GM21717 (cell line): ENCODE data around the gene MAP3K8.
"Not testable (repeated sequence)": the region's sequence is repeated elsewhere in the genome, so short reads cannot be mapped to it uniquely, and the experiment has no call there.

Experiments
- ATAC-seq: cut with Tn5 transposase; IDR thresholded peaks from one replicate; pipeline ENCODE4 v1.9.1; 2021; ENCODE audit warnings: mild to moderate bottlenecking, moderate library complexity; ENCODE audit not compliant: unreplicated experiment

Gene MAP3K8

GRCh38 chr10:30443049-30443448, 9.1 kb downstream of the MAP3K8 start:
- no peak for ATAC-seq

DNA sequence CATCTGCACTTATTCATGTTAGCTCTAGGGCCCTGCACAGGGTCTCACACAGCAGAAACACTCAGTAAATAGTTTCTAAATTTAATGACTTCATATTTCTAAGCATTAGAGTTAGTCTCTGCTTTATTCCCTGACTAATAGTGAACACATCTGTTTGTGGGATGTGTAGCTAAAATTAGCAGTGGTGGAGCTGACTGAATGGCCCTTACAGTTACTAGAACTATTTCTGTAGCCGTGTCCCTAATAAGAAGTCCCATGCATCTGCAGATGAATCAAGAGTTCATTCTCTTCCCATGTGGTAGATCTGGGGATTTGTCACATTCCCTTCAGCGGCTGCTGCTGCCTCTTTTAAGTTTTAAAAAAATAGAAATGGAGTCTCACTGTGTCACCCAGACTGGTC, 11.7 kb downstream of the MAP3K8 start:
- no peak for ATAC-seq

DNA sequence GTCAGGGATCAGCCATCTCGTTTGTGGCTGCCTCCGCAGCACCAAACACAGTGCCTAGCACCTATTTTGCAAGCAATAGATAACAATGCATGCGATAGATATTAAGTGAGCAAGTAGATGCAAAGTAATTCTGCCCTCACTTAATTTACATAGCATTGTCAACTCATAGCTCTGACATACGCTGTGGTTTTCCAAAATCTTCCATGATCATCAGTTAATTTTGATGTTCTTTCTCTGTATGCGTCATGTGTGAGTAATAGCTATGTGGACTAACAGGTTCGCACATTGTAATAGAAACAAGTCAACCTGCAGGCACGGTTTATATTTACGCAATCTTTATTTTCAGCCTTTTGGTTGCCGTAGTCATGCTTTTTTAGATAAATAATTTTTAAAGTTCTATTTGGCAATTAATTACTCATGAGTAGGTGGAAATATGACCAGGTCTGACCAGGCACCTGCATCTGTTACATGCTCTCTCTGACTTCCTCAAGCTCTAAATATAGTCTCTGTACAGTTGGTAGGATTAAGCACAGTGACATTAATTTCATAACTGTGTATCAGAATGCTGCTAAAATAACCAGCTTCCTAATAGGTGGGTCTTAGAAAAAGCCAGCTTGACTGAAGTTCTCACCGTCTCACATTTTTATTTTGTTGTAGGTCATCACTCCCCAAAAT, 13.3 kb downstream of the MAP3K8 start:
- ATAC-seq = no peak

GRCh38 chr10:30448092-30448491, 14.1 kb downstream of the MAP3K8 start:
- no peak for ATAC-seq

DNA sequence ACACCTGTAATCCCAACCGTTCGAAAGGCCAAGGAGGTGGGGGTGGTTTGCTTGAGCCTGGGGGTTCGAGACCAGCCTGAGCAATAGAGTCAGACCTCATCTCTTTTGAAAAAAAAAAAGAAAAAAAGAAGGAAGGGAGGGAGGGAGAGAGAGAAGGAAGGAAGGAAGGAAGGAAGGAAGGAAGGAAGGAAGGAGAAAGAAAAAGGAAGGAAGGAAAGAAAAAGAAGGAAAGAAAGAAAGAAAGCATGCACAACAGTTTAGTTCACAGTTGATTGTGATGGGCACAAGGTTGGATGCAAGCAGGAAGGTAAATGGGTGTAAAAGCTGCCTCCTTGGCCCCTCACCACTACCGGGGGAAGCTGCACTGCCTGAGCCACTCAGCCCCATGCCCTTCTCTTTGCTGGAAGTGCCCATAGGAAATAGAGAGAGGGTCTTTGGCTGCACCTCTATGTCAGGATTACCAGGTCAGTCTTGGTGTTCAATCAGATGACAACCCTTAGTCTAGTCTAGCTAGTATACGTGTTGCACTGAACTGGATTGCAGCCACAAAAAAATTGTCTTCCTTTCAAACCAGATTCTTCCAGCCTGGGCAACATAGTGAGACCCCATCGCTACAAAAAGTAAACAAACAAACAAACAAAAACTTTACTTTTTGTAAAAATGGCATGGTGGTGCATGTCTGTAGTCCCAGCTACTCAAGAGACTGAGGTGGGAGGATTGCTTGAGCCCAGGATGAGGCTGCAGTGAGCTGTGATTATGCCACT, 20.0 kb downstream of the MAP3K8 start:
- no peak for ATAC-seq

GRCh38 chr10:30454744-30455510, 20.9 kb downstream of the MAP3K8 start:
- ATAC-seq = no peak

- peak; percentile 53 for ATAC-seq
Measured at GRCh38 chr10:30455816-30456215, 21.8 kb downstream of the MAP3K8 start.

DNA sequence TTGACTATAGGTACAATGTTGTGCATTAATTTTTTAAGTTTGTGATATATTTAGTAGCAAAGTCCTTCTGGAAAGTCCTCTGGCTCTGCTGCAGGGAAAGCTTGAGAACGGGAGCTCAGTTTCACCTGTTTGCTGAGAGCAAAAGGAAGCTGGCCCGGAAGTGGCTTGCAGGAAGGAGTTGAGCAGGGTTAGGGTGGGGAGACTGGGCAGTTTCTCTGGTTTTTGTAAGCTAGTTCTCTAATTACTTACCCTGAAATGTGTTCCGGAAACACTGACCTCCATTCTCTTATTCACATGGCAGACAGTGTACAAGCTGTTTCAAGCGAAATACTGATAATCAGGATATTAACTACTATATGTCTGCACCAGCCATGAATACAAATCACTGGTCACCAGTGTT, 22.3 kb downstream of the MAP3K8 start:
- ATAC-seq = peak; percentile 73

DNA sequence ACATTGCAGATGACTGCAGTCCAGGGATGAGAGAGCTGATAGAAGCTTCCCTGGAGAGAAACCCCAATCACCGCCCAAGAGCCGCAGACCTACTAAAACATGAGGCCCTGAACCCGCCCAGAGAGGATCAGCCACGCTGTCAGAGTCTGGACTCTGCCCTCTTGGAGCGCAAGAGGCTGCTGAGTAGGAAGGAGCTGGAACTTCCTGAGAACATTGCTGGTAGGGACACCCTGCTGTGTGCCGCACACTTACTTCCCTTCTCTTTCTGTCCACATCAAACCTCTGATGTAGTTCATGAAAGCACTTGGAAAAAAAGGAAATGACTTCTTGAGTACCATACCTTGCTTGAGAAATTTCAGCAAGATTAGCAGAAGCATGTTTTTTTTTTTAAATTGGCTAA, 25.3 kb downstream of the MAP3K8 start:
- ATAC-seq = no peak

DNA sequence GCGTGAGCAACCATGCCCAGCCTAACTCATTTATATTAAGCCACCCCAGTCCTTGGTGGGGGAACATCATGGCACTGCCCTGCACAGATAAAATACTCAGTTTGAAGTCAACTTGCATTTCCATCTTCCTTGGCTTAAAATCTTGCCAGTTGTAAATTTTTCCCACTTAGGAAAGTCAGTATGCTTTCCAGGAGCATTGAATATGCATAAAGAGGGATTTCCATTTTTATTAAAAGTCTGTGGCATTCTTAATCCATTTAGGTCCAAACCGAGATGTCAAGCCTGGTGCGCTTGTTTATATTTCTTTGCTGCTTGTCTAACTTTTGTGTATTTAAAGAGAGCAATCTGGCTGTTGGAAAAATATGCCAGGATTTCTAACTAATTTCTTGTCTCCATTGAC, 26.1 kb downstream of the MAP3K8 start:
- ATAC-seq = no peak

DNA sequence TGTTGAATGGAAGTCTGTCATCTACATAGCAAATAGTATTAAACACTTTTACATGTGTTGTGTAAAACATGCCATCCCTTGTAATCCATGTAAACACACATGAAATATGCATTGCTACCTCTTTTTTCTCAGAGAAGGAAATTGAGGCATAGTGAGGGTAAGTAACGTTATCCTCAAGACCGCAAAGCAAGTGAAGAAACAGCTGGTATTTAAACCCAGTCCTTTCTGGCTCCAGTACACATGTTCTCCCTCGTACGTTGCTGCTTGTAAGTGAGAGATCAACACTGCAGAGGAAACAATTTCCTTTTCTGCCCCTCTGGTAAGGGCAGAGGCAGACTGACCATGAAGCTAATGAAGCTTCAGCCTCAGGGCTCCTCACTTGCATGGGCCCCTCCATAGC, 28.5 kb downstream of the MAP3K8 start:
- ATAC-seq = no peak

- no peak for ATAC-seq
Measured at GRCh38 chr10:30463944-30464451, 30.0 kb downstream of the MAP3K8 start.

GRCh38 chr10:30464675-30465074, 30.7 kb downstream of the MAP3K8 start:
- no peak for ATAC-seq

- no peak for ATAC-seq
Measured at GRCh38 chr10:30466445-30466844, 32.5 kb downstream of the MAP3K8 start.

DNA sequence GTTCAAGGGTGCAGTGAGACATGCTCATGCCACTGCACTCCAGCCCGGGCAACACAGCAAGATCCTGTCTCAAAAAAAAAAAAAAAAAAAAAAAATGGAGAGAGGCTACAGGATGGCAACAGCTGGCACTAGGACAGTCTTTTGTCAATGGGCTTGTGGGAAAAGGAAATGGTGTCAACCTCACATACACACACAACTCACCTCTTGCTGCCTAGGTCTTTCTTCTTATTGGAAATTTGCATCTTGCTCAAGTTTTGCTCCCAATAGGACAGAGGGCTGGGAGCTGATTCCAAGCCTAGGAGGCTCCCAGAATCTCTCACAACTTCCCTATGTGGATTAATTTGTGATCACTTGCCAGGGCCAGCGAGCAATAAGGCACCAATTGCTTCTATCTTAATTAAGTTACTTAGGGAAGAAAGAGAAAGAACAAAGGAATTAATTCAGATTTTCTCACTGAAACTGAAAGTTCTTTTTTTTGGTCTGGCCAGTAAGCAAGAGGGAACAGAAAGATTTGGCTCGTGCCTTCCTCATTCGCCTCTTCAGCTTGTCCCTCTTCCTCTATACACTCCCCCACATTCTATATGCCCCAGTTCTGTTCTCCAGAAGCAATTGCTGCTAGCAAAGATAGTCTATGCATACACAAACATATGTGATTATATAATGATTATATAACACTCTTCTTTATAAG, 33.8 kb downstream of the MAP3K8 start:
- peak; percentile 87 for ATAC-seq

GRCh38 chr10:30472414-30473155, 38.6 kb downstream of the MAP3K8 start:
- no peak for ATAC-seq

GRCh38 chr10:30475515-30475914, 41.5 kb downstream of the MAP3K8 start:
- not testable (repeated sequence) for ATAC-seq

- ATAC-seq = no peak
Measured at GRCh38 chr10:30476511-30477155, 42.6 kb downstream of the MAP3K8 start.

GRCh38 chr10:30479513-30479912, 45.5 kb downstream of the MAP3K8 start:
- not testable (repeated sequence) for ATAC-seq

DNA sequence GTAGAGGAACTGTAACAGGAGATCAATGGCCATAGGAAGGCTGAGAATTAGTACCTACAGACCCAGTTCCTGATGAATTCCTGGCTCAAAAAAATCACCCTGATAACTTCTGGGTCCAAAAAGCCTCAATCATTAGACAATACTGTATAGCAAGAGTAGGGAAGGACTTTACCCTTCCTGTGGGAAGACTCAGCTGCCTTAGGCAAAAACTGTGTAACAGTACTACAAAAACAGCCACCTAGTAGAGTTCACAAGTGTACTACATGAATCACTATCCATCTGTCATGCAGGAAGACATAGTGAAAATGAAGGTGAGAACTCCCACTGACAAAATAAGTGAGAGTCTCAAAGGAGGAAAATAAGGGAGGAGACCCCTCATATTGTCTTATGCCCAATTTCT, 47.6 kb downstream of the MAP3K8 start:
- ATAC-seq = no peak
